Hepatocyte (in vitro differentiated cells): ENCODE results near the gene FBXO2. TPM values are rescaled to one million over a fixed set of nuclear protein-coding genes. Genes with fewer than 3 reads are reported as not detected.

Experiments used
- DNase-seq: peaks from one replicate; pipeline ENCODE4 v3.0.0-alpha.2; 2016; ENCODE audit warnings: low spot score
- H2AFZ ChIP-seq: fragments of 200-600 bp; sonication (generic); 2 replicates; pipeline ENCODE4 v1.6.0; 2016; ENCODE audit warnings: antibody characterized with exemption, mild to moderate bottlenecking
- H3K27ac ChIP-seq: fragments of 200-600 bp; sonication (generic); 2 replicates; pipeline ENCODE4 v1.5.1; 2016; ENCODE audit warnings: mild to moderate bottlenecking
- H3K27me3 ChIP-seq: fragments of 200-600 bp; sonication (generic); 2 replicates; pipeline ENCODE4 v1.6.1; 2016
- H3K36me3 ChIP-seq: fragments of 200-600 bp; sonication (generic); replicated peaks from 2 replicates; pipeline ENCODE4 v1.5.1; 2016; ENCODE audit warnings: low read depth; ENCODE audit not compliant: insufficient read depth
- H3K4me1 ChIP-seq: fragments of 200-600 bp; sonication (generic); 2 replicates; pipeline ENCODE4 v1.5.1; 2016; ENCODE audit warnings: mild to moderate bottlenecking, moderate library complexity; ENCODE audit not compliant: insufficient read depth
- H3K4me2 ChIP-seq: fragments of 200-600 bp; sonication (generic); 2 replicates; pipeline ENCODE4 v1.6.0; 2016
- H3K4me3 ChIP-seq: fragments of 200-600 bp; sonication (generic); 2 replicates; pipeline ENCODE4 v1.5.1; 2016; ENCODE audit warnings: mild to moderate bottlenecking
- H3K79me2 ChIP-seq: fragments of 200-600 bp; sonication (generic); 2 replicates; pipeline ENCODE4 v1.6.0; 2017; ENCODE audit warnings: mild to moderate bottlenecking
- H3K9me2 ChIP-seq: fragments of 200-600 bp; sonication (generic); replicated peaks from 2 replicates; pipeline ENCODE4 v1.6.0; 2017; ENCODE audit warnings: mild to moderate bottlenecking; ENCODE audit not compliant: insufficient read depth
- H3K9me3 ChIP-seq: fragments of 200-600 bp; sonication (generic); 2 replicates; pipeline ENCODE4 v1.5.1; 2016; ENCODE audit warnings: low read depth, mild to moderate bottlenecking
- H4K20me1 ChIP-seq: fragments of 200-600 bp; sonication (generic); 2 replicates; pipeline ENCODE4 v1.6.0; 2016; ENCODE audit warnings: mild to moderate bottlenecking; ENCODE audit not compliant: insufficient read depth, poor library complexity, severe bottlenecking
- CTCF ChIP-seq: fragments of 200-600 bp; sonication (generic); IDR thresholded peaks from 2 replicates; pipeline ENCODE4 v1.5.1; 2016; ENCODE audit warnings: antibody characterized with exemption, mild to moderate bottlenecking; ENCODE audit not compliant: poor library complexity
- EZH2 ChIP-seq: fragments of 200-600 bp; sonication (generic); IDR thresholded peaks from 2 replicates; pipeline ENCODE4 v1.6.1; 2016; ENCODE audit warnings: antibody characterized with exemption, mild to moderate bottlenecking, borderline replicate concordance
- EZH2phosphoT487 ChIP-seq: fragments of 200-600 bp; sonication (generic); IDR thresholded peaks from one replicate; pipeline ENCODE4 v1.6.1; 2018; ENCODE audit warnings: antibody characterized with exemption, mild to moderate bottlenecking, low read depth, moderate library complexity; ENCODE audit not compliant: unreplicated experiment, severe bottlenecking
- WGBS: methylation state at CpG from one replicate; pipeline ENCODE4 v1.1.6; 2016; ENCODE audit warnings: low lambda C conversion rate; ENCODE audit errors: missing lambda C conversion rate; 5-methylcytosine and 5-hydroxymethylcytosine counted together
- polyA plus RNA-seq: library from polyadenylated mRNA; unstranded; fragments of >200 nt; fragmentation: Nextera tagmentation; extraction: Ambion mirVana; gene quantifications from 2 replicates; pipeline ENCODE4 v1.2.1, GENCODE V29; 2016
- total RNA-seq: library from RNA; depleted of rRNA; stranded (reverse); fragments of >200 nt; gene quantifications from 2 replicates; pipeline ENCODE4 v1.2.3, GENCODE V29; 2014

Gene FBXO2
- total and polyA plus RNA-seq, 2 experiments from 2014 or later: 134 to 339 TPM

DNA sequence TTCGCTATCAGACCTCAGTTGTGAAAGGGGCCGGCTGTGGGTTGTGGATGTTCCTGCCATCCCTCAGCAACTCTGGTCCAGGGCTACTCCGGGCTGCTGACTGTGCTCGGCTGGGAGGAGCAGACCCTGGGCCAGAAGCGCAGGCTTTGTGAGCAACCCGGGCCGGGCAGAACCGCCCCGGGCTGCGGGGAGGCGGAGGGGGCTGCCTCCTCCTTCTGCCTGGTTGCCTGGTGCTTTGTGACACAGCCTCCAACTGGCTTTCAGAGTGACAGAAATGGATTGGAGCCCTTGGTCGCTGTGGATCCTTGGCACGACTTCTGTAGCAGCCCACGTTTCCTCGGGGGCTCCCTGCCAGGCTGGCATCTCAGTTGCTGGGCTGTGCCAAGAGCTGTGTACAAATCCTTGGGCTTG is 47.3 kb upstream of the FBXO2 start:
- no peaks in the 10 kb centered on the region for H3K4me1 ChIP-seq
- H3K9me3 ChIP-seq: no peaks in the 10 kb centered on the region
- no peaks in the 10 kb centered on the region for H3K36me3 ChIP-seq
- no peak overlapping the region for H3K4me3 ChIP-seq
- no peaks in the 10 kb centered on the region for H4K20me1 ChIP-seq
- TF ChIP-seq CTCF: no peak
- TF ChIP-seq EZH2: no peak
- TF ChIP-seq EZH2phosphoT487: no peak
- no peak overlapping the region for H3K27ac ChIP-seq
- no peak for DNase-seq
- no peaks in the 10 kb centered on the region for H3K9me2 ChIP-seq
- H3K27me3 ChIP-seq: no peaks in the 10 kb centered on the region
- WGBS: 74% methylated on average over 15 of the region's 15 CpGs
- no peak overlapping the region for H2AFZ ChIP-seq
- no peak overlapping the region for H3K4me2 ChIP-seq
- no peaks in the 10 kb centered on the region for H3K79me2 ChIP-seq

- no peaks in the 10 kb centered on the region for H3K36me3 ChIP-seq
- TF ChIP-seq CTCF (no peak), EZH2phosphoT487 (no peak), EZH2 (no peak)
- H3K9me3 ChIP-seq: no peaks in the 10 kb centered on the region
- DNase-seq: no peak
- WGBS: 74% methylated on average over 32 of the region's 34 CpGs
- H3K27ac ChIP-seq: no peak overlapping the region
- H3K4me1 ChIP-seq: no peaks in the 10 kb centered on the region
- H3K27me3 ChIP-seq: no peaks in the 10 kb centered on the region
- no peaks in the 10 kb centered on the region for H3K79me2 ChIP-seq
- no peaks in the 10 kb centered on the region for H3K9me2 ChIP-seq
- H3K4me2 ChIP-seq: no peak overlapping the region
- H4K20me1 ChIP-seq: no peaks in the 10 kb centered on the region
- no peak overlapping the region for H2AFZ ChIP-seq
- no peak overlapping the region for H3K4me3 ChIP-seq
Observed at GRCh38 chr1:11700601-11701467, 46.6 kb upstream of the FBXO2 start.

DNA sequence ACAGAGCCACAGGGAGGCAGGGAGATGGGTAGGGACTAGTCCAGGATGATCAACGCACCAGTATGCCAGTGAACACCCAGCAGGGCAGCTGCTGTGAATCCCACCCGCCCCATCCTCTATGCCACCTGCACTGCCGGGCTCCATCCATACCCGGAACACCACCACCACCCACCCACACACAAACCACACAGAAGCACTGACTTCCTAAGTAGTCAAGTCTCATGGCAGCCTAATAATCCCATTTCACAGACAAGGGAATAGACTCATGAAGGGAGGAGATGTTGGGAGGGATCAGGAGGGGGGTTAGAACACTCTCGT is 43.6 kb upstream of the FBXO2 start:
- no peak for DNase-seq
- H3K36me3 ChIP-seq: no peaks in the 10 kb centered on the region
- H3K27me3 ChIP-seq: peaks cover 16% of the 10 kb centered on the region
- no peaks in the 10 kb centered on the region for H3K79me2 ChIP-seq
- H4K20me1 ChIP-seq: no peaks in the 10 kb centered on the region
- WGBS: 86% methylated on average over 5 of the region's 5 CpGs
- H2AFZ ChIP-seq: no peak overlapping the region
- TF ChIP-seq CTCF: no peak
- TF ChIP-seq EZH2phosphoT487: no peak
- no peak for TF ChIP-seq EZH2
- no peaks in the 10 kb centered on the region for H3K9me3 ChIP-seq
- no peak overlapping the region for H3K27ac ChIP-seq
- no peak overlapping the region for H3K4me3 ChIP-seq
- H3K9me2 ChIP-seq: no peaks in the 10 kb centered on the region
- H3K4me1 ChIP-seq: no peaks in the 10 kb centered on the region
- H3K4me2 ChIP-seq: no peak overlapping the region
